HuH-7 (cell line): ENCODE data around the gene PREX1.

Source experiments
- DNase-seq: peaks from one replicate; pipeline ENCODE4 v3.0.0; 2011; ENCODE audit warnings: low spot score

Gene PREX1

DNA sequence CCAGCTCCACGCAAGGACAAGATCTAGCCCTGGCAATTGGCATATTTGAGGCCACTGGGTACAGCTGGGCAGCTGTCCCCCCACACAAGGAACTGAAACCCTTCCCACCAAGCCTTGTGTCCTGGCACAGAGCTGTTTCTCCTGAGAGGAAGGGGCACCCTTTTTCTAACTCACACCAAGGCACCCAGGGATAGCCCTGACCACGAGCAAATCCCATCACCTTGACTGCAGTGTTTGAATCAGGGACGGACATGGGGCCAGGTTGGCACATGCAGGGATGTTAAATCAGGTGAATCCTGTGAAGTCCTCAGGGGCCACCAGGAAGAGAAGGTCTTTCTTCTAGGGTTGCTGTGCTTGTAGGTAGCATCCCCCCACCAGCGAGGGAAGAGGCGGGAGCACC is 246.6 kb downstream of the PREX1 start:
- no peak for DNase-seq

DNA sequence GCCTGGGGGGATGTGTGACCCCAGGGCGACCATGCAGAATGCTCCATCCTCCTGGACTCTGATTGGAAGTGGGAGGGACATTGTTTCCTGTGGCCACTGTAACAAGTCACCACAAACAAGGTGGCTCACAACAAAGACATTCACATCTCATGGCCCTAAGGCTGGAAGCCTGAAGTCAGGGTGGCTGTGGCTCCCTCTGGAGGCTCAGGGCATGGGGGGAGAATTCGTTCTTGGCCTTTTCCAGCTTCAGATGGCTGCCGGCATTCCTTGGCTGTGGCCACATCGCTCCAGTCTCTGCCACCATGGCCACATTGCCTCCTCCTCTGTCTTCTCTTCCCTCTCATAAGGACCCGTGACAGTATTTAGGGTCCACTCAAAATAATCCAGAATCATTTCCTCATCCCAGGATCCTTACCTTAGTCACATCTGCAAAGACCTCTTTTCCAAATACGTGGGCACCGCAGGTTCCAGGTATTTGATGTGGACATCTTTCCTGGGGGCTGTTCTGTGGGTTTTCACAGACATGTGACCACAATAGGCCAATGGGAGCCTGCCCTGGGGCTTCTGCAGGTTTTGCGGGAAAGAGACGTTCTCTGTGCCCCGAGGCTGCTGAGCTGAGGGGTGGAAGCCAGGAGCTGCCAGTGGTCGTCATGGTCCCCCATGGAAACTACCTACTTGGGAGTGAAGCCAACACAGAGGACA is 249.3 kb downstream of the PREX1 start:
- DNase-seq = no peak

DNA sequence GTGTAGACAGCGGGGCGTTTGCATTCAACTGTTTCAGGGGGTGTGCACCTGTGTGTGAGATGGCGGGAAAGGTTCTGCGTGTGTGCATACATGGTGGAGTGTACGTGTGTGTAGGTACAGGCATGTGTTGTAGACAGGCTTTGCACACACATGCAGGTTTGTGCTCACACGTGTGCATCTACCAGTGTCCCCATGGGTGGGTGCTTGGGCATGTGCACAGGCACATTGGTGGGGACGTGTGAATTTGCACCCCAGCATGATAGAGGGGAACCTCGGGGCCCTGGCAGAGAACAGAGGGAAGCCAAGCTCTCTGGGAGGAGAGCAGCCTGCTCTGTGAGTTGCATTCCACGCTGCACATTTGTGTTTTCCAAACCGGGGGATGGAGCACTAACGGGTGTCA is 250.2 kb downstream of the PREX1 start:
- DNase-seq = no peak

DNA sequence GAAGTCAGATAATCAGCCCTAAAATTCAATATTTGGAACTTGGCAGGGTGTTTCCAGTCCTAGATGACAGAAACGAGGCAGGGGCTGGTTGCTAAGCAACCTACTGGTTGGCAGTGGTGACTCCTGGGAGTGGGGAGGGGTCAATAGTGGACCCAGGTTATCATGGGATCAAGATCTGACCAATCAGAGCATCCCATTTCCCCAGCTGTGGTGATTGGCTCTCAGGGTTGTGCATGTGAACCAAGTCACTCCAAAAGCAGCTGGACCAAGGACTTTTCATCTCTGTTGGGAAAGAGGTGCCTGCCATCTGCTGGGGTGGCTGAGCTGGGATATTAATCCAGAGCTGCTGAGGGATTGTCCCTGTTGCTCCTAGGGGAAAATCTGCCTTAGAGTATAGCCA is 253.4 kb downstream of the PREX1 start:
- DNase-seq = no peak
